ENCODE measurements around the gene DAB2IP.

The DAB2IP gene

GRCh38 chr9:121759996-121760395 lies 108.6 kb downstream of the DAB2IP start:
- no peak for DNase-seq (ENCODE audit: low read depth in 2 of 2)

- DNase-seq (ENCODE audit: low read depth in 2 of 2), result no peak
Observed at GRCh38 chr9:121760571-121760970, 109.1 kb downstream of the DAB2IP start.

DNA sequence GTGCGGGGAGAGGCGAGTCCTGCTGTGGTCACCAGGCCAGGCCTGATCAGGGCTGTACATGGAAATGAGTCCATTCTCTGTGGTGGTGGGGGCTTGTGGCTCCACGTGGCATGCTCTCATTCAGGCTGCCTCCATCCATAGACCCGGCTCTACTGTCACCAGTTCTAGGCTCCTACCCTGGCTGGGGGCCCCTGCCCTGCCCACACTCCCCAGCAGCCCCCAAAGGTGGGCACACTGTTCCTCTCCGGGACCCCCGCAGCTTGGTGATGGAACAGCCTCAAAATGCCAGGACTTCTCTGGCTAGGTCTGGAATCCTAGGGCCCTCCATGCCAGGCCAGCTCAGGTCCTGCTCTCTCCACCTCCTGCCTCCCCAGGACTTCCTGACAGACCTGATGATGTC lies 111.7 kb downstream of the DAB2IP start:
- no peak for DNase-seq (ENCODE audit: low read depth in 2 of 2)

- DNase-seq (ENCODE audit: low read depth in 2 of 2), result no peak
Observed at GRCh38 chr9:121763561-121764370, 112.3 kb downstream of the DAB2IP start.

GRCh38 chr9:121764371-121764730 lies 112.9 kb downstream of the DAB2IP start:
- no peak for DNase-seq (ENCODE audit: low read depth in 2 of 2)

DNA sequence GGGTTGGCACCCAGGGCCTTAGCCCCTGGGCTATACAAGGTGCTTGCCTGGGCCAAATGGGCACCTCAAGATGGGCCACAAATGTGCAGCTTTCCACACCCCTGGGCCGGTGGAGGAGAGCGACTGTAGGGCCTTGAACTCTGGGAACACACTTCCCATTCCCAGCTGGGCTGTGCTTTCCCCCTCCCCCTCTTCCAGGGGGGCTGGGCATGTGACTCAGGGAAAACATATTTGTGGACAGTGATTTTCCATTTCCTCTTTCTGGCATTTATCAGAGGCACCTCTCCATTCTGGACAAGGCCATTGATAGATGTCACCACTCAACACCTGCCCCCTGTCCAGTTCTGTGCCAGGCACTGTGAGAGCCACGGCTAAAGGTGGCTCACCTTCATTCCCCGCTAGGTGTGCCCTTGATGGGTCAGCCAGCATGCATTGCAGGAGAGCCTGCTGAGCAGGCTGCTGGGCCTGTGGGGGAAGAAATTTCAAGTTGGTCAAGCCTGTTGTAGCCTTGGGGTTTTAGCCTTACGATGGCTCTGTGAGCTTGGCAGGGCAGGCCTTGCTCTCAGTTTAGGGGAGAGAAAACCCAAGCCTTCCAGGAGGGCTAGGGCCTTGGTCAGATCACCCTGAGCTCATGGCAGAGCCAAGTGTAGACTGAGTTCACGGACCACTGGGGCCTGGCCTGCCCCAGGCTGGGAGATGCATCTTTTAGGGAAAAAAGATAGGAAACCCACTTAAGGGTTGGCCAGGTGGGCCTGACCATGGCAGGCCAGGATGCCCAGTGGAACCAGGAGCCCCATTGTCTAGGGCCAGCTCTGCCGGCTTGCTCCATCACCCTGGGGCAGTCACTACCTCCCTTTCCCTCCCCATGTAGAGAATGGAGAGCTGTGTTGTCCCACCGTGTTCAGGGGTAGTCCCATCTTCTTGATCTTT lies 113.9 kb downstream of the DAB2IP start:
- peak; percentile 23 to 31 for DNase-seq (ENCODE audit: low read depth in 2 of 2)

DNA sequence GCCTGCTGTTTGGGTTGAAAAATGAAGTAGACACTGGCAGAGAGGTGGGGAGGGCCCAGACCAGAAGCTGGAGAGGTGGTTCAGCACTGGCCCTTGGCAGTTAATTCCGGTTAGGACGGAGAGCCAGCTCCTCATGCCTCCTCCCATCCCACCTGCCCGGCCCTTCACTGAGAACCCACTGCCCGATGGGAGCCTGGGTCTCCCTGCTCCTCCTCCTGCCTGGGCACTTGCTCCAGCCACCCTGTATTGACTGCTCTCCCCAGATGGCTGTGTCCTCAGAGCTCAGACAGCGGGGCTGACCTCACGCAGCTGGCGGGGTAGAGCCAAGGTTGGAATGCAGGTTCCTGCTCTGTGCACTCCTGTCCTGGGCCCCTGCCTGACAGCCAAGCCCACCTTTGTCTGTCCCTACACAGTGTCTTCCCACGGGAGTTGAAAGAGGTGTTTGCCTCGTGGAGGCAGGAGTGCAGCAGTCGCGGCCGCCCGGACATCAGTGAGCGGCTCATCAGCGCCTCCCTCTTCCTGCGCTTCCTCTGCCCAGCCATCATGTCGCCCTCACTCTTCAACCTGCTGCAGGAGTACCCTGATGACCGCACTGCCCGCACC lies 114.7 kb downstream of the DAB2IP start:
- DNase-seq (ENCODE audit: low read depth in 2 of 2), result no peak

- DNase-seq (ENCODE audit: low read depth in 2 of 2), result no peak
Observed at GRCh38 chr9:121767171-121767769, 115.8 kb downstream of the DAB2IP start.

DNA sequence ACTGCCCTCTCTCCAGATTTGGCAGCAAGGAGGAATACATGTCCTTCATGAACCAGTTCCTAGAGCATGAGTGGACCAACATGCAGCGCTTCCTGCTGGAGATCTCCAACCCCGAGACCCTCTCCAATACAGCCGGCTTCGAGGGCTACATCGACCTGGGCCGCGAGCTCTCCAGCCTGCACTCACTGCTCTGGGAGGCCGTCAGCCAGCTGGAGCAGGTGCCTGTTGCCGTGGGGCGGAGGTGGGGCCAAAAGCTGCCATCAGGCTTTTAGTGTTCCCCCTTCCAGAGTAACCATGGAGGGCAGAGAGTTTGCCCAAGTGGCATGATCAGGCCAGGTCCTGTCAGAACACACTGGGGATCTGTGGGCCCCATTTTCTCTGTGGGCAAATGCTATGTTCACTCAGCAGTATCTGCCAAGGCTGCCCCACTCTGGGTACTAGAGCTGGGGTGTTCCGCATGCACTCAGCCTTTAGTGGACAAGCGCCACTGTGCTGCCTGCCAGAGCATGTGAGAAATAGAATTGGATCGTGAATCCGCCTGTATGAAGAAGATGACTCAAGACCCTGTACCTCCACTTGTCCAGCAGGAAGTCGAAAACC lies 117.1 kb downstream of the DAB2IP start:
- DNase-seq (ENCODE audit: low read depth in 2 of 2), result no peak

- DNase-seq (ENCODE audit: low read depth in 2 of 2), result no peak
Observed at GRCh38 chr9:121769939-121770338, 118.5 kb downstream of the DAB2IP start.

GRCh38 chr9:121770415-121771273 lies 119.2 kb downstream of the DAB2IP start:
- DNase-seq (ENCODE audit: low read depth in 2 of 2), result peak; percentile 47 to 51

DNA sequence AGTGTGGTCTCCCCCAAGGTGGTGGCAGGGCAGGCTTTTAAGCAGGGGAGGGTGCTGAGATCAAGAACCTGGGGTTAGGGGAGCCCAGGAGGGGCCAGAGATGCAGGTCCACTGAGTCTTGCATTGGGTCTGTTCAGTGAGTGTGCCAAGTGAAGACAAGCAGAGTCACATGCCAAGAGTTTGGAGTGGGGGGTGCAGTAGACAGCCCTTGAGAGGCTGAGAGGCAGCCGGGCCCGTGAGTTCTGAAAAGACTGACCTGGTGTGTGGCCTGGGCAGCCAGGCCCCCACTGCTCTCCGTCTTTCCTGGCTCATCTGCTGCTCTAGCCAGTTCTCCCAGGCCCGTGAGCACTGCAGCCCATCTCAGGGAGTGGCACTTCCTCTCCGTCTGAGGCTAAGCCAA lies 120.0 kb downstream of the DAB2IP start:
- DNase-seq (ENCODE audit: low read depth in 2 of 2), result no peak

GRCh38 chr9:121771851-121772599 lies 120.6 kb downstream of the DAB2IP start:
- no peak for DNase-seq (ENCODE audit: low read depth in 2 of 2)

- no peak for DNase-seq (ENCODE audit: low read depth in 2 of 2)
Observed at GRCh38 chr9:121772600-121773285, 121.3 kb downstream of the DAB2IP start.

GRCh38 chr9:121773286-121773953 lies 122.0 kb downstream of the DAB2IP start:
- no peak for DNase-seq (ENCODE audit: low read depth in 2 of 2)

GRCh38 chr9:121773954-121774714 lies 122.7 kb downstream of the DAB2IP start:
- no peak for DNase-seq (ENCODE audit: low read depth in 2 of 2)

DNA sequence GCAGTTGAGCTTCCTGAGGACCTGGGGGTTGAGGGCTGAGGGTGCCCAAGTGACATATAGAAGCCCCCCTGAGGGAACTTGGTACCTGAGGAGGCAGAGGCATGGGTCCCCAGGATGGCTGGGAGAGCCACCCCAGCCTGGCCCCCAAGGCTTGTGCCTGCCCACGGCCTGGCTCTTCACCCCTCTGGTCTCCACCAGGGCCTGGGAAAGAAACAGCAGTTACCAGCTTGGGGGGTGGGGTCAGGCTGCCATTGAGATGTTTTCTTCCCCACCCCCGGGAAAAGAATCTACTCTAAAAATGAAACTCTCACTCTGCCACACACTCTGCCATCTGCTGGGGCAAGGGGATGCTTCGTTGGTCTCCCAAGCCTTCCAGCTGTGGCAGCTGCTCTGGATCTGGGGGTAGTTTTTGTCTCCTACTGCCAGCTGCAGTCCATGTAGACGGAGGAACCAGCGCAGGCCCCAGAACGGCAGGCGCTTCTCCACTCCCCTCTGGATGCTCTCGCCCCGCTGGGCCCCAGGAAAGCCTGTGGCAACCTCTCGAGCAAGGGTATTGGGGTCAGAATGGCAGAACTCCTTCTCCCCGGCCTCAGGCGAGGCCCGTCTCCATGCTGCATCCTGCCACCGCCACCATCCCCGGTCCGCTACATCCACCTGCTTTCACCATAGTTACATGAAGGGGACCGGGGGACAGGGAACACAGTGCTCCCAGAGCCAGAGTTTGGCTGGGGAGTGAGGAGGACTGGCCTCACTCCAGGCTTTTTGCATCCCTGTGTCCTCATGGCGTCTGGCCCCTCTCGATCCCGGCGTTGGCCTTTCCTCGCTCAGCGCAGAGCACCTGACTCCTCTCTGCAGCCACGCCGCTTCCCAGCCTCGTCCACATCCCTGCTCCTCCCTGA lies 123.5 kb downstream of the DAB2IP start:
- DNase-seq (ENCODE audit: low read depth in 2 of 2), result no peak

Data from fibroblast of skin of left biceps (primary cell).